GM18907 (cell line): ENCODE data around the gene PTPRS.

Experiments
- ATAC-seq: cut with Tn5 transposase; IDR thresholded peaks from one replicate; pipeline ENCODE4 v1.9.1; 2021; ENCODE audit warnings: mild to moderate bottlenecking, moderate library complexity; ENCODE audit not compliant: unreplicated experiment

The PTPRS gene

DNA sequence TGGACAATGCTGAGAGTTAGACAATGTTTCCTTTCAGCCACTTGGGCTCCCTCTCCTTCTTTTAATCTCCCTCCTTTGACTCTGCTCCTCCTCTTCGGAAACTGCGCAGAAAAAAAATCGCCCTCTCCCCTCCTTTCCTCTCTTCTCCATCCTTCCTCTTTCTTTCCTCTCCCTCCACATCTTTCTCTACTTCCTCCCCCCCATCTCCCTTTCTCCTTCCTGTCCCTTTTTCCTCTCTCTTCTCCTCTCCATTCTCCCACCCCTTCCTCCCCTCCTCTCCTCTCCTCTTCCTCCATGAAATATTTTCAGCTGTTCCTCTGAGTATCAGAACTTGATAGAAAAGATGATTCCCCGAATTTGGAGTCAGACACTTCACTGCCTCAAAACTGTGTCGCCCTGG, 15.1 kb upstream of the PTPRS start:
- no peak for ATAC-seq

DNA sequence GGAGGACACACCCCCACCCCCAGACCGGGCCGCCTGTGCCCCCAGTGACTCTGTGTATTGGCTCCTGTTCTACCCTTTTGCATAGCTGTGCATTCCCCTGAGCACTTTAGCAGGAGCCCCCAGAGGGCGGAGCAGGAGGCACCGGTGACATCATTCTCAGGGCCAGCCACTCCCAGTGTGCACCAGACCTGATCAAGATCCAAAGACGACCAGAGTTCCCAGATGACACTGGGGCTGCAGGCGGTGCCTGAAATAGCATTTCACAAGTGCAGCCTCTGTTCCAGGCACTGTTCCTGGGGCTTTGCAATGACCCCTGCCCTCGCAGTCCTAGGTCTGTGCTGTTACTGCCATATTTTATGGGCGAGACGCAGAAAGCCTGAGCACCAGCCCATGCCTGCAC, 14.5 kb upstream of the PTPRS start:
- no peak for ATAC-seq

DNA sequence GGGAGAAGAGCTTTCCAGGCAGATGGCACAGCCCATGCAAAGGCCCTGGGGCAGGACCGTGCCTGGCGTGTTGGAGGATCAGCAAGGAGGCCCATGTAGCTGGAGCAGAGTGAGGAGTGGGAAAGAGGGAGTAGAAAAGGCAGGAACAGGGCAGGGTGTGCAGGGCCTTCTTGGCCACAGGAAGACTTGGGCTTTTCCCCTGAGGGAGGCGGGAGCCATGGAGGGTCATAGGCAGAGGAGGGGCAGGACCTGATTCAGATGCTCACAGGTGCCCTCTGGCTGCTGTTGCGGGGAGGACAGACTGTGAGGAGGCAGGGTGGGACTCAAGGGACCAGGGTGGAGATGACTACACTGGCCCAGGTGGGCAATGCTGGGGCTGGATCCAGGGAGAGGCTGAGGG, 13.8 kb upstream of the PTPRS start:
- no peak for ATAC-seq

DNA sequence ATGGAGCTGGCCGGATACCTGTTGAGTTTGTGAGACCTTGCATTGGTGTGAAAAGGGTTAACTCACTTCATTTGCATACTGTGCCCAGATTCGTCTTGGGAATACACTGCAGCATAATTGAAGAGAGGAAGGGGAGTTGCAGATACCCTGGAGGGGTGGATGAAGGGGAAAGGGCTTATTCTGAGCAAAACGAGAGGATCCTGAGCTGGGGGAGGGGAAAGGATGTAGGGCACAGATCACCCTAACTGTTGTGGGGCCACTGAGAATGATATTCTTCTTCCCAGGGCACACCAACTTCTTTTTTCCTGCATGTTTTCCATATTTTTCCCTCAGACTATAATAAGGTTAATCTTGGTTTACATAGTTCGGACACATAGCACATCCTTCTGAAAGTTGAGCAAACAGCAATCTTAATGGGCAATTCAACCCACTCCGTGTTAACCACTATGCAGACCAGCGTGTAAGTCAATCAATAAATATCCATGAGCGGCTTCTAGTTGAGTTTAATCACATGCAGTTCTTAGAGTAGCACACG, 11.7 kb upstream of the PTPRS start:
- no peak for ATAC-seq

DNA sequence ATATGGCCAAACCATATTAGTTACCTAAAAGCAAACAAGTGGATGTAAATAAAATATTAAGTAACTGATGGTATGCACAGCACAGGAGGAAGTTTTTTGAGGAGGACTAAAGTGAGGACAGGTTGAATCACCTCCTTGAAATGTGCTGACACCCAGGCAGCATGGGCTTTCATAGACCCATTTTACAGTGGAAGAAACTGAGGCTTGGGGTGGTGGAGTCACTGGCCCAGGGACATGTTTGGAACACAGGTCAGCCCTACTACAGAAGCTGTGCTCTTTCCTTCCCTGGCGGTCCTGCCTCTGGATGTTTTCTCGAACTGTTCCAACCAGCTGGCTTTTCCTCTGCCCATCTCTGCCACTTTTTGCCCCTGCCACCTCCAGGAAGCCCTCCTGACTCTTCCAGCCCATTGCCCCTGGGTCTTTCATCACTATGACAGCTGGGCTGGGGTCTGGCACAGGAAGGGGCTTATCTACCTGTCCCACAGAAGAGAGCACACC, 11.2 kb upstream of the PTPRS start:
- no peak for ATAC-seq

DNA sequence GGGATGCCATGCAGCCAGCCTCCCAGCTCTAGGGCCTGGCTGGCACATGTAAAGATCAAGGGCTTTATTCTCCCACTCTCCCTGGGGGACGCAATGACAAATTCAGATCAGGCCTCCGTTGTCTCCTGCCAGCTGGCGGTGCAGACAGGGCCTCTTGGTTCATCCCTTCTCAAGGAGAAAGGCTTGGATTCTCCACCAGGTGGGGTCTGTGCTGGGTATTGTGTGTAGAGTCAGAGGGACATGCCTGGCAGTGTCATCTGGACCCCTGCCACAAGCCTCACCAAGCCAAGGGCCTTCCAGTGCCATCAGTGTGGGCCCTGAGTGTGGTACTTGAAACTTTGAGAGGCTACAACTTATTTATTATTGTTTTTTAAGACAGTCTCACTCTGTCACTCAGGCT, 8.4 kb upstream of the PTPRS start:
- ATAC-seq = no peak

DNA sequence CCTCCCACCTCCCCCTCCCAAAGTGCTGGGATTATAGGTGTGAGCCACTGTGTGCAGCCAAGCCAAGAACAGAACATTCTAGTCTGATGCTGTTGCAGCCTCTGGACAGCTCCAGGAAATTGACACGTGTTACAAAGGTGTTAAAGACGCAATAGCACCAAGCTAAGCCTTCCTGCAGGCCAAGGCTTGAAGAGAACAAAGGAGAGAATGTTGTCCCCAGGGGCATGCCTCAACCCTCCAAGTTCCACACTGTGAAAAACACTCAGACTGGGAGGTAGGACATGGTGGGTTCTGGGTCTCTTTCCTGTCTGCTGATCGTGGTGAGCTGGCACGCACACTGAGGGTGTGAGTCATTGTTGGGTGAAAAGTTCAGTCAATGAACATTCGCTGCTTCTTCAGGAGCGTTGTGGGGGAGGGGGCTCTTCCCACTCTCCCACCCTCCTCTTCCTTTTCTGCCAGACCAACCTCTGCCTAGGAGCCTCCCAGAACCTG, 5.3 kb upstream of the PTPRS start:
- ATAC-seq = no peak

DNA sequence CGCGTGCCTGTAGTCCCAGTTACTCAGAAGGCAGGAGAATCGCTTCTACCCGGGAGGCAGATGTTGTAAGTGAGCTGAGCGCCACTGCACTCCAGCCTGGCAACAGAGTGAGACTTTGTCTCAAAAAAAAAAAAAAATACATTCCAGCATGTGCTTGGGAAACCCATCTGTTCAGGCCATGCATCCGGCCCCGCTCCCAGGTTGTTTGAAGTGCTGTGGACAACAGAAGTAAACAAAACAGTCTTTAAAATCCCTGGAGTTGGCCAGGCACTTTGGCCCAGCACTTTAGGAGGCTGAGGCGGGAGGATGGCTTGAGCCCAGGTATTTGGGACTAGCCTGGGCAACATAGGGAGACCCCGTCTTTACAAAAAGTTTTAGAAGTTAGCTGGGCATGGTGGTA, 3.2 kb upstream of the PTPRS start:
- no peak for ATAC-seq

DNA sequence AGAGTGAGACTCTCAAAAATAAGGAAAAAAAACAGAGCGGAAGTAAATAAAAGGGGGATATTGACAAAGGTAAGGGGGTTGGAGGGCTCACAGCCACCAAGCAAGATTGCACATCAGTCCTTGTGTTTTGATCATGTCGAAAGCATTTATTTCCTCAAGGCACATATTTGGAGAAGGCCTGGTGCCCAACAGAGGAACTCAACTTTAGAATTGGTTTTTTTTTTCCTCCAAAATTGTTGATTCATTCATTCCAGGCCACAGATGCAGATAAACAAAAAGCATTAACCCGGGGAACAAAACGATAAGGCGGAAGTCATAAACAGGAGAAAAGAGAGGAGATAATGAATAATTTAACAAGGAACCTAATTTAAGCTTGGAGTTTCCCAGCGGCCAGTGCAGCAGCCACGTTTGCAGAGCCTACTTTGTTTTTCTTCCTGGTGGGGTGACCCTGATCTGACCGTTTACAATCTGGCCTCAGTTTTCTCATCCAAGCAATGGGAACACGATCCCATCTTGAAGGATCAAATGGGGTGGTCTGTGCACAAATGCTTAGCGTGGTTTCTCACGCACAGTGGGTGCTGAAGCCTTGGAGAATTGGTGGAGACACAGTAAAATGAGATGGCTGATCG, 2.1 kb upstream of the PTPRS start:
- no peak for ATAC-seq

DNA sequence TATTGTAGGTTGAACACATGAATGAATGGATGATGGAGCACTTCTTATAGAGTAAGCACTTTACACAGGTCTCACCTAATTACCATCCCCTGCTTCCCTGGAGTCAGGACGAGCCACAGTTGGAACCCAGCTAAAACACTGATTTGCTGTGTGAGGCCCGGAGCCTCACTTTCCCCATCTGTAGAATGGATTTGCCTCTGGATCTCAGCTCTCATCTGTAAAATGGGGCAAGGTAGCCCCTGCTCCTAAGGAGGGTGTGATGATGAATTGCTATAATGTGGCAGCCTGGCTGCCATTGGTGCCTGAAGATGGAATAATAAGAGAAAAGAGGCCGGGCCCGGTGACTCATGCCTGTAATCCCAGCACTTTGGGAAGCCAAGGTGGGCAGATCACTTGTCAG, 1.4 kb upstream of the PTPRS start:
- ATAC-seq = no peak

DNA sequence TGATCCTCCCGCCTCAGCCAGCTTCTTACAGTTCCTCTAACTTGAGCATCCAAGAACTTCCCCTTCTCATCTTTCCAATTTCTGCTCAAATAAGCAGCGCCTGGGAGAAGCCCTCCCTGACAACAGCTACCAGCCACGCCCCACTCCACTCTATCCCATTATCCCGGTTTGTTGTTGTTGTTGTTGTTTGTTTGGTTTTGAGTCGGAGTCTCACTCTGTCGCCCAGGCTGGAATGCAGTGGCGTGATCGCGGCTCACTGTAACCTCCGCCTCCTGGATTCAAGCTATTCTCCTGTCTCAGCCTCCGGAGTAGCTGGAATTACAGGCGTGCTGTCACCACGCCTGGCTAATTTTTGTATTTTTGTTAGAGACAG, 822 bp upstream of the PTPRS start:
- no peak for ATAC-seq

DNA sequence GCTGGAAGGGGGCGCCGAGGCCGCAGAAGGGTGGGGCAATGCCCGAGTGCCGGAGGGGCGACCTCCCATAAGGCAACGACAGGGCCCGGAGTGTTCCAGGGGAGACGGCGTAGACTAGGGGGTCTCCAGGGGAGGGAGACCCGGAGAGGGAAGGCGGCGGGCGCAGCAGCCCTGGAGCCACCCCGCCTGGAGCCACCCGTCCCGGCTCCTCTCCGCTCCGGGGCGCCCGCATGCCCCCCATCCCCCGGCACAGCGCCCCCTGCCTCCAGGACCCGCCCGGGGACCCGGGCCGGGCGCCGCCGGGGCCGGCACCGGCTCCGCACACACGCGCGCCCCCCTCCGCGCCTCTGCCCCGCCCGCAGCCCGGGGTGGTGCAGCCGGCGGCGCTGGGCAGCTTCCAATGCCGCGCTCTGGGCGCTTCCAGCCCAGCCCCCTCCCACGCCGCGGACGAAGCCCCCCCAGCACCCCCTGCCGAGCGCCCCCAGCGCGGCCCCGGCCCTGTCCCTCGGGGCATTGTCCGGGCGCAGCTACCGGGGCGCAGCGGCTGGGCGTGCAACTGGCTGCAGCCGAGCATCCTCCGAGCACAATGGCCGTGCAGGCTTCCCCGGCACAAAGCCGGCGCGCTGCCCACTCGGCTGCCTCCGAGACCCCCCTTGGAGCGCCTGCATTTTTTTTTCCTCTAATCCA, 519 bp downstream of the PTPRS start:
- ATAC-seq = no peak

DNA sequence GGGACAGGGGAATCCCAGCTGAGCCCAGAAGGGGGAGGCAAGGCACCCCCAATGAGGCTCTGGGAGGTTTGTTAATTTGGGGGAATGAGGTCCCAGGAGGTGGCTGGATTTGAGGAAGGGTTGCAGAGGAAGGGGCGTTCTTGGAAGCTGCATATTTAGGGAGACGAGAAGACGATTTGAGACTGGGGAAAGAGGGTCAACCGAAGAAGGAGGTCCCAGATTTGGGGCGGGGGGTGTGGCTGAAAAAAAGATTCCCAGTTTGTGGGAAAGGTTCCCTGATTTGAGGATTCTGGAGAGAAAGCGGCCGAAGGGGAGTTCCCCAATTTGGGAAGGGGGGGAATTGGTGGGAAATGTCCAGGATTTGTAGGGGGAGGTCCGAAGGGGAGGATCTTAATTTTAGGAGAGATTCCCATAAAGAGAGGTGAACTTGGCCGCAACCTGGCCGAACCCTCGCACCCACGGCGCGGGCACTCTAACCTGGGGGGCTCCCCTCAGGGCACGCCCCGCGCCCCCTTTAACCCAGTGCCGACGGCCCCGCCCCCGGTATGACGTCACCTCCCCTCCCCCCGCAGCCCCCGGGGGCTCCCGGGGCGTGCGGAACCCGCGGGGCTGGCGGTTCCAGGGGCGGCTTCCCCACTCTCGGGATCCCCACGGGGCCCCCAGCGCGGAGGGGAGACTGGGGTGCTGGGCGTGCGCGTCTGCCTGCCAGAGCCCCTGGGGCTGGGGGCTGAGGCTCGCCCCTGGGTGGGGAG, 1.2 kb downstream of the PTPRS start:
- no peak for ATAC-seq

DNA sequence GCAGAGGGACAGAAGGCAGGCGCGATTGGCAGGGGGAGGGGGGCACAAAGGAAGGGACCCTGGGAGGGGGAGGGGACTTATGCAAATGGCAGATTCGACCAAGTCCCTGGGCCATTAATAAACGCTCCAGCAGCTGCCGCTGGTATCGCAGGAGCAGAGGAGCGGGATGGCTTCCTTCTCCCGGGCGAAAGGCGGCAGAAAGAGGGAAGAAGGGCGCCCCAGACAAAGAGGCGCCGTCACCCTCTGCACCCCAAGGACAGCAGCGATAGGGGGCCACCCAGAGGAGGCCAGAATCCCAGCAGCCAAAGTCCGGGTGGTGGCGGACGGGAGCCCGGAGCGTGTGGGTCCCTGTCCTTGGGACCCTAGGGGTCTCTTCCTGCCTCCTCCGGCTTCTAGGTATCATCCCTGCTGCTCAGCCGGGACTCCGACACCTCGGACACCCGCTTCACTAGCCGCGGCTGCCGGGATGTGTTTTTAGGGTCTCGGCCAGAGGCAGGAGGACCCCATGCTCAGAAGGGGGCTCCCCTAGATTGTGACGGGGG, 1.9 kb downstream of the PTPRS start:
- no peak for ATAC-seq

DNA sequence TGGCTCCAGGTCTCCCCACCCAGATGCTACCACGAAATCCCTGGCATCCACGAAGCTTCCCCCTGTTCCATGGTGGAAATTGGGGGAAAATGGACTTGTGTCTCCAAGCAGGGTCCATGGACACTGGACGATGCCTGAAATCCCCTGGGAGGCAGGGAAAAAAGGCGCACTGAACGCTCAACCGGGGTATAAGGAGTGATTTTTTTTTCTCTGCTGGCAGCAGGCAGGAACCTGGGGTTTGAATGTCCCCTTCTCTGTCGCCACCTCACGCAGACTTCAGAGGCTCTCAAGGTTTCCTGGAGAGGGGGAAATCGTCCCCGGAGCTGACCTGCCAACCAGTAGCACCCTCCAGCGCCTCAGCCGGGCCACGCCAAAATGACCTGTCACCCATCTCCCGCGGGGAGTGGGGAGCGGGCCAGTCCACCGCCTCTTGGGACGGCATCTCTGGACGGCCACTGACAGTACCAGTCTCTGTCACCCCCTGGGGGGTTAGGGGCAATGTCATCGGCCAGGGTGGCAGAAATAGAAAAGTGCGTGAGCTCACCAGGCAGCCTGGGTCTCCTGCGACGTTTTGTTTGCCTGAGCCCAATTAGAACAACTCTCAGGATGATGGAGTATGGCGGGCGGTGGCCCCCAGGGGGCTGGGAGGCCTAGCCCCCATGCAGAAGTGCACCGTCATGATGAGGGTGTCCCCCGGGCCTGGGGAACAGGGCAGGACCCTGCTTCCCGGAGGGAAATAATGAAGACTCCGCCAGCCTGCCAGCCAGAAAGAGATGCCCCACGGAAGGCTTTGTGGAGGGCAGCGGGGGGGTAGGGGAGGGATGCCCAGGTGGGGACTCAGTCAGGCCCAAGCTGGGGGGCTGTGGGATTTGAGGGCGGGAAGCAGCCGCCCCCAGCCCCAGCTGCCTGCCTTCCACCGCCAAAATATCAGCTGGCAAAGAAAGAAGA, 2.6 kb downstream of the PTPRS start:
- ATAC-seq = no peak

DNA sequence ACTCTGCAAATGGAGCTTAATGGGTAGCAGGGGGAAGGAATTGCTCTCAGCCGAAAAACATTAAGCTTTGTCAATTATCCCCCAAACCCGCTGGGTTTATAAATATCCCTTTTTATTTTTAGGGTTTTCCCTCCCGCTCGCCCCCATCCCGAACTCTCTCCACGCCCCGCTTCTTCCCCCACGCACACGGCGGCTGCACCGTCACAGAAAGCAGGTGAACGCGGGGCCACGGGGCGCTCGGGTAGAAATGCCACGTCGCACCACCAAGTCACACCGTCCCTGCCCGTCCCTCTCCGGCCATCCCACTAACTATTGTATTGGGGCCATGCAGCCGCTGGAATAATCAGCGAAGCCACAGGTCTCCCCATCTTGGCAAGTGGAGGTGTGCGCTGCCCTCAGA, 3.5 kb downstream of the PTPRS start:
- ATAC-seq = no peak

DNA sequence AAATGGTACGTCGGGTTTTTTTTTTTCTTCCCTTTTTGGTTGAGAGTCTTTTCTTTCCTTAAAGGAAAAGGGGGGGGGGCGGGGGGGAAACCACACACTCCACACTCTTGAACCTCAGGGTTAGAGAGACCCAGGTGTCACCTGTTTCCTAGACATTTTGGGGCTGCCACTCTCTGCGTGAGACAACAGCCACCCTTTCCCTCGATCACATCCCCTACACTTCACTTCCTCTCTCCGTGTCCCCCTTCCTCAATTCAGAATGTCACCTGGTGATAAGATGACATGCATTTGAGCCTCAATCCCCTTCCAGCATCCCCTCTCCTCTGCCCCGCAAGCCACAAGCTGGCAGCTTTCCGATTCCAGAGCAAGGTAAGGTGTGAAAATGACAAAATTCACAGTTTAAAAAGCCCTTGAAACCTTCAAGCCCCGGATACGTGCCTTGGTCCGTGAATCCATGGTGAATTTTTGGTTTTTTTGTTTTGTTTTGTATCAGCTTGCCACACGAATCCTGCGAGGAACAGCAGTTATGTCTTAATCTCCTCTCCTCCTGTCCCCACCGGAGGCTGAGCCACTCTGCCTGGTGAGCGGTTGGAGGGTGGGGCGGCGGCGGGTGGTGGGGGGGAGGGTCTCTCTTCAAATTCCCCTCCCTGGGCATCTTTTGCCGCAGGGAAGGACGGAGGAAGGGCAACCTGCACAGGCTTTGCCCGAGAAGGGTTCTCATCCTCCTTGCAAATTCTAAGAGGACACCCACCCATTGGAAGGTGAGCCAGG, 4.2 kb downstream of the PTPRS start:
- ATAC-seq = no peak

DNA sequence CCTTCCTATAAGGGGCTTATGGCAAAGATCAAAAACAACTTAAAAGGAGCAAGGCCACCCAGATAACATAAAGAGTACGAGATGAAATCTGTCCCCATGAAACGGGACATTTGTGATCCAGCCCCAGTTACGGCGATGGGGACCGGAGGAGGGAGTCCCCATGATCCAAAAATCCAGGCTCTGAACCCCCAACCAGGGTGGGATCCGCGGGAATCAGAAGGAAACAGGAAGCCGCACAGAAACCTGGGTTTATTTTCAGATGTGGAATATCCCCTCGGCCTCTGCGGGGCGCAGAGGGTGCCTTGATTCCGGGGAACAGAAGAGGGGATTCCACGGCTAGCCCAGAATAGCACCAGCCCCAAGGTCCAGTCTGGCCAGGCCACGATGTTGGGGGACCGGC, 5.0 kb downstream of the PTPRS start:
- ATAC-seq = no peak

DNA sequence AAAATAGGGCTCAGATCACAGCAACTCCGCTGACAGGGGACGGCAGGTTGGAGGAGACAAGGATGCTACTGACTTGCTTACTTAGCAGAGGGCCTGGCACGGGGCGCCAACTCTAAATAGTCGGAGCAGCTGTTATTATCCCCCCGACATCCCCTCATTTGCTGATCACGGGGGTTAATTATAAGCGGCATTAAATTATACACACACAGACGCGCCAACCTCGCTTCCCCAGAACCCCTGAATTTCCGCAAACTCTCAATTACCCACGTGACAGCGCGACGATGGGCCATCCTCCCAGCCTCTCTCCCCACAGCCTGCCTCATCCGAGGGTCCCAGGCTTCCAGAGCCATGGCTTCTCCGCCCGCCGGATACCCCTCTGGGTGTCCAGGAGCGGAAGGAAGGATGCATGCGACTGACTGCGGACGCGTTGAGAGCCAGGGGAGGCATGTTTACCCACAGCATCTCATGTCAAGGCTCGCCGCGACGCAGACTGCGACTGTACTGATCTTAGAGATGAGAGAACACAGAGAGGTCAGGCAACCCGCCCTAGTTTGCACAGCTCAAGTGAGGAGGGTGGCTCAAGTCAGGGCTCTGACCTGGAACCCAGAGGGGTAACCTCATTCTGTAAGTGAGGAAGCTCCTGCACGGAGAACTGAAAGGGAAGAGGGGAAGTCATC, 5.7 kb downstream of the PTPRS start:
- ATAC-seq = no peak
